GM23338 (cell line): Measurements from ENCODE around the gene NXN. TPM values are rescaled to one million over a fixed set of nuclear protein-coding genes. Genes with fewer than 3 reads are reported as not detected.

ENCODE experiments used
- ATAC-seq: fragments of 200-7000 bp; cut with Tn5 transposase; 3 replicates; pipeline ENCODE4 v1.9.1; 2020
- DNase-seq: peaks from one replicate; pipeline ENCODE4 v3.0.0-alpha.2; 2015; ENCODE audit warnings: low spot score
- H2AFZ ChIP-seq: fragments of 200-600 bp; sonication (generic); 2 replicates; pipeline ENCODE4 v1.8.0; 2016; ENCODE audit warnings: antibody characterized with exemption, mild to moderate bottlenecking, moderate library complexity
- H3F3A ChIP-seq: fragments of 200-600 bp; sonication (generic); replicated peaks from 2 replicates; pipeline ENCODE4 v1.8.0; 2017; ENCODE audit warnings: antibody characterized with exemption, mixed run types, low read depth
- H3K27ac ChIP-seq: fragments of 200-600 bp; sonication (generic); 2 replicates; pipeline ENCODE4 v1.6.1; 2016; ENCODE audit warnings: low read depth
- H3K27me3 ChIP-seq: fragments of 200-600 bp; sonication (generic); 2 replicates; pipeline ENCODE4 v1.8.0; 2016; ENCODE audit warnings: mild to moderate bottlenecking, mixed run types, moderate library complexity; ENCODE audit not compliant: insufficient read depth
- H3K36me3 ChIP-seq: fragments of 200-600 bp; sonication (generic); 2 replicates; pipeline ENCODE4 v1.8.0; 2016; ENCODE audit warnings: mild to moderate bottlenecking; ENCODE audit not compliant: insufficient read depth
- H3K4me1 ChIP-seq: fragments of 200-600 bp; sonication (generic); 2 replicates; pipeline ENCODE4 v1.8.0; 2016; ENCODE audit warnings: mild to moderate bottlenecking, moderate library complexity; ENCODE audit not compliant: insufficient read depth
- H3K4me2 ChIP-seq: fragments of 200-600 bp; sonication (generic); 2 replicates; pipeline ENCODE4 v1.7.1; 2017; ENCODE audit warnings: mixed run types
- H3K4me3 ChIP-seq: fragments of 200-600 bp; sonication (generic); 2 replicates; pipeline ENCODE4 v1.6.1; 2016; ENCODE audit warnings: mixed run types
- H3K79me2 ChIP-seq: fragments of 200-600 bp; sonication (generic); replicated peaks from 2 replicates; pipeline ENCODE4 v1.8.0; 2017; ENCODE audit warnings: mild to moderate bottlenecking; ENCODE audit not compliant: insufficient read depth
- H3K9me2 ChIP-seq: fragments of 200-600 bp; sonication (generic); 2 replicates; pipeline ENCODE4 v1.8.0; 2017; ENCODE audit not compliant: insufficient read depth
- H4K20me1 ChIP-seq: fragments of 200-600 bp; sonication (generic); replicated peaks from 2 replicates; pipeline ENCODE4 v1.8.0; 2017; ENCODE audit warnings: mild to moderate bottlenecking; ENCODE audit not compliant: insufficient read depth
- H3K27ac Mint-ChIP-seq: 2 replicates; pipeline ENCODE4 v1.8.0; 2020; ENCODE audit warnings: inconsistent platforms, mild to moderate bottlenecking, moderate library complexity, mixed read lengths
- H3K27me3 Mint-ChIP-seq: 3 replicates; pipeline ENCODE4 v1.8.0; 2022; ENCODE audit warnings: low read depth, mild to moderate bottlenecking, moderate library complexity, mixed read lengths, inconsistent platforms; ENCODE audit not compliant: insufficient read depth, poor library complexity
- H3K36me3 Mint-ChIP-seq: 3 replicates; pipeline ENCODE4 v1.8.0; 2021; ENCODE audit warnings: low read depth, mild to moderate bottlenecking, inconsistent platforms, moderate library complexity, mixed read lengths
- H3K4me1 Mint-ChIP-seq: 3 replicates; pipeline ENCODE4 v1.8.0; 2020; ENCODE audit warnings: mild to moderate bottlenecking, inconsistent platforms, mixed read lengths
- H3K4me3 Mint-ChIP-seq: 3 replicates; pipeline ENCODE4 v1.8.0; 2021; ENCODE audit warnings: moderate library complexity, mild to moderate bottlenecking, inconsistent platforms, mixed read lengths
- H3K9me3 Mint-ChIP-seq: 3 replicates; pipeline ENCODE4 v1.8.0; 2020; ENCODE audit warnings: moderate library complexity, mild to moderate bottlenecking, inconsistent platforms, mixed read lengths
- CTCF ChIP-seq, 2 experiments: fragments of 200-600 bp in 1 of 2; sonication (generic) in 1 of 2; conservative IDR thresholded peaks; 2 replicates each; pipeline versions ENCODE4 v1.5.1 to v1.6.1; 2016 to 2017; ENCODE audit warnings: antibody characterized with exemption in 2 of 2, low read depth in 2 of 2, mild to moderate bottlenecking in 2 of 2, moderate library complexity in 1 of 2
- EZH2phosphoT487 ChIP-seq: fragments of 200-600 bp; sonication (generic); IDR thresholded peaks from one replicate; pipeline ENCODE4 v1.8.1; 2018; ENCODE audit warnings: antibody characterized with exemption; ENCODE audit not compliant: unreplicated experiment
- NANOG ChIP-seq: IDR thresholded peaks from 2 replicates; pipeline ENCODE4 v1.6.1; 2016; ENCODE audit warnings: antibody characterized with exemption, borderline replicate concordance
- REST ChIP-seq: IDR thresholded peaks from one replicate; pipeline ENCODE4 v1.6.1; 2018; ENCODE audit warnings: antibody characterized with exemption; ENCODE audit not compliant: unreplicated experiment
- ZNF331 ChIP-seq: fragments of 250-450 bp; sonication (Bioruptor Pico); IDR thresholded peaks from 2 replicates; pipeline ENCODE4 v1.5.0; 2020; ENCODE audit warnings: low read depth, mild to moderate bottlenecking, moderate library complexity
- ZNF462 ChIP-seq: fragments of 250-450 bp; sonication (Bioruptor Pico); IDR thresholded peaks from 2 replicates; pipeline ENCODE4 v1.5.0; 2020; ENCODE audit warnings: mild to moderate bottlenecking, moderate library complexity
- polyA plus RNA-seq: library from polyadenylated mRNA; unstranded; fragments of >200 nt; fragmentation: Nextera tagmentation; extraction: Ambion mirVana; gene quantifications from 2 replicates; pipeline ENCODE4 v1.2.1, GENCODE V29; 2016
- total RNA-seq: library from RNA; depleted of rRNA; stranded (reverse); fragments of >200 nt; shearing (Covaris generic); gene quantifications from 2 replicates; pipeline ENCODE4 v1.2.3, GENCODE V29; 2014
- TF ChIP-seq, protein P1 (sequence below): IDR thresholded peaks from 2 replicates; pipeline ENCODE4 v1.6.1; 2016; ENCODE audit warnings: antibody characterized with exemption

The NXN gene
- total and polyA plus RNA-seq, 2 experiments from 2014 or later: 31.8 to 105 TPM

GRCh38 chr17:792277-792676 lies 187.3 kb downstream of the NXN start:
- peaks cover 23% of the 10 kb centered on the region for H3K4me1 Mint-ChIP-seq
- Histone ChIP-seq H3K27me3 (no peaks in the 10 kb centered on the region), H3F3A (peaks cover 35% of the 10 kb centered on the region), H3K79me2 (no peaks in the 10 kb centered on the region; the same call in none of the 2 replicates), H3K4me3 (no peak overlapping the region), H3K4me2 (no peak overlapping the region), H3K27ac (0 out of 2 replicates have a peak overlapping the region, but pooled peaks have one; percentile 39), H3K4me1 (no peaks in the 10 kb centered on the region; the same call in 1 of the 2 replicates), H3K36me3 (no peaks in the 10 kb centered on the region; the same call in 1 of the 2 replicates), H3K9me2 (no peaks in the 10 kb centered on the region), H4K20me1 (peaks cover 5% of the 10 kb centered on the region), H2AFZ (no peak overlapping the region)
- ATAC-seq (no peak), DNase-seq (peak; percentile 40)
- H3K27ac Mint-ChIP-seq: peak overlapping the region; percentile 59; the same call in 1 of the 2 replicates
- H3K36me3 Mint-ChIP-seq: peaks cover 56% of the 10 kb centered on the region
- no peaks in the 10 kb centered on the region; the same call in 1 of the 3 replicates for H3K9me3 Mint-ChIP-seq
- H3K4me3 Mint-ChIP-seq: no peak overlapping the region
- peaks cover 28% of the 10 kb centered on the region for H3K27me3 Mint-ChIP-seq
- TF ChIP-seq CTCF (conservative IDR thresholded peaks at IDR 0.05; ENCODE audit: low read depth in 2 of 2): peak in 1 of 2 experiments; percentile 16; a peak in 2 of 4 replicates
- TF ChIP-seq REST: no peak

DNA sequence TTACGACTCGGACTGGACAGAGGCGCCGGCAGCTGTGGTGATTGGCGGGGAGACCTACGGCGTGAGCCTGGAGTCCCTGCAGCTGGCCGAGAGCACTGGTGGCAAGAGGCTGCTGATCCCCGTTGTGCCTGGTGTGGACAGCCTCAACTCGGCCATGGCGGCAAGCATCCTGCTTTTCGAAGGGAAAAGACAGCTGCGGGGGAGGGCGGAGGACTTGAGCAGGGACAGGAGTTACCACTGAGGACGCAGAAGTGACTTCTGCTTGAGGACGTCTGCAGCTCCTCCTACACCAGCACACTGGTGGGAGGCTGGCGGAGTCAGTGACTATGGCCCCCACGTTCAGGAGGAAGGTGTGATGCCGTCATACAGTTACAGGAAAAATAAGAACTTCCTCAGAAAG lies 187.7 kb downstream of the NXN start:
- Histone ChIP-seq H2AFZ (no peak overlapping the region), H4K20me1 (peaks cover 5% of the 10 kb centered on the region), H3K4me3 (no peak overlapping the region), H3K9me2 (no peaks in the 10 kb centered on the region), H3K4me2 (no peak overlapping the region), H3F3A (peaks cover 35% of the 10 kb centered on the region), H3K4me1 (no peaks in the 10 kb centered on the region; the same call in 1 of the 2 replicates), H3K36me3 (no peaks in the 10 kb centered on the region; the same call in 1 of the 2 replicates), H3K79me2 (peaks cover 1% of the 10 kb centered on the region), H3K27me3 (no peaks in the 10 kb centered on the region), H3K27ac (no peak overlapping the region)
- no peak overlapping the region for H3K4me3 Mint-ChIP-seq
- no peaks in the 10 kb centered on the region; the same call in 1 of the 3 replicates for H3K9me3 Mint-ChIP-seq
- peaks cover 23% of the 10 kb centered on the region for H3K4me1 Mint-ChIP-seq
- DNase-seq (no peak), ATAC-seq (no peak)
- peaks cover 58% of the 10 kb centered on the region for H3K36me3 Mint-ChIP-seq
- no peak overlapping the region for H3K27ac Mint-ChIP-seq
- peaks cover 28% of the 10 kb centered on the region for H3K27me3 Mint-ChIP-seq
- TF ChIP-seq EZH2phosphoT487: no peak
- TF ChIP-seq NANOG: no peak
- TF ChIP-seq ZNF331 (CRISPR knock-in tag): no peak
- TF ChIP-seq, protein P1, sequence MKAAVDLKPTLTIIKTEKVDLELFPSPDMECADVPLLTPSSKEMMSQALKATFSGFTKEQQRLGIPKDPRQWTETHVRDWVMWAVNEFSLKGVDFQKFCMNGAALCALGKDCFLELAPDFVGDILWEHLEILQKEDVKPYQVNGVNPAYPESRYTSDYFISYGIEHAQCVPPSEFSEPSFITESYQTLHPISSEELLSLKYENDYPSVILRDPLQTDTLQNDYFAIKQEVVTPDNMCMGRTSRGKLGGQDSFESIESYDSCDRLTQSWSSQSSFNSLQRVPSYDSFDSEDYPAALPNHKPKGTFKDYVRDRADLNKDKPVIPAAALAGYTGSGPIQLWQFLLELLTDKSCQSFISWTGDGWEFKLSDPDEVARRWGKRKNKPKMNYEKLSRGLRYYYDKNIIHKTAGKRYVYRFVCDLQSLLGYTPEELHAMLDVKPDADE: no peak
- TF ChIP-seq ZNF462 (CRISPR knock-in tag): no peak
